HG02973 (cell line): ENCODE results near the gene NXNL1.

Experiments
- ATAC-seq: cut with Tn5 transposase; IDR thresholded peaks from one replicate; pipeline ENCODE4 v1.9.1; 2021; ENCODE audit warnings: moderate library complexity; ENCODE audit not compliant: unreplicated experiment

Gene NXNL1

GRCh38 chr19:17421942-17422341, 38.8 kb downstream of the NXNL1 start:
- ATAC-seq, result no peak

DNA sequence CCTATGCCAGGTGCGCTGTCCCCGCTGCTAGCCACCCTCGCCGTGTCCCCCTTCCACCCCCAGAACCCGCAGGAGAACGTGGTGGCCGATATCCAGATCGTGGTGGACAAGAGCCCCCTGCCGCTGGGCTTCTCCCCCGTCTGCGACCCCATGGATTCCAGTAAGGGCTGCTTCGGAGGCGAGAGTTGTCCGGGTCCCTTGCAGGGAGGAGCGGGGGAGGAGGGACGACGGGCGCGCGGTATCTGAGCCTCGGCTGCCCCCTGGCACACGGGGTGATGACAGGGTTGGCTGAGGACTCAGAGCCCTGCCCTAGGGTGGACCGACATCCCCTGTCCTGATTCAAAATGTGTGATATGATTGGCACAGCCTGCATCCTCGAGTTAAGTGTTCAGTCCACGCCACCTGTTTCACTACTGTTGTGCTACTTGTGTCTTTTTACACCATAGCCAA, 40.2 kb downstream of the NXNL1 start:
- no peak for ATAC-seq

- ATAC-seq, result peak; percentile 81
Measured at GRCh38 chr19:17419621-17420474, 40.9 kb downstream of the NXNL1 start, which contains the start of gene MVB12A. TSS of gene MVB12A (plus strand) at chr19:17420047. CDS start at chr19:17420136, 89 bp downstream.

DNA sequence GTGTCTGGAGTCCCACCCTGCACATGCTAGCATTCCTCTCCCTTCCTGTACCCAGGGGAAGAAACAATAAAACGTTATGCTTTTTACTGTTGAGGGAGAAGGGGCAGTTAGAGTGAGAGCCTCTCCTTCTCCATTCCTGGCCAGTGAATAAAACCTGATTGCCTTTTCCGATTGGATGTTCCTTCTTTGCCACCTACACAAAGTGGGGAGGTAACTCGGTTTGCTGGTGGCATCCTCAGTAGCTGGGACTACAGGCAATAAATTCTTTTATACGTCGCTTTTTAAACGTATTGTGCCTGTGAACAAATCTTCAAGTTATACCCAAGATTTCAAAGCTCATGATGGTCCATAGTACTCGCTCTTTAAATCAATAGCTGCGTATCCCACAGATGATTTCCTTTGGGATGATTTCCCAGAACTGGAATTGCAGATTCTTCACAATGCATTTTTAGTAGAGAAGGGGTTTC, 41.5 kb downstream of the NXNL1 start:
- no peak for ATAC-seq

DNA sequence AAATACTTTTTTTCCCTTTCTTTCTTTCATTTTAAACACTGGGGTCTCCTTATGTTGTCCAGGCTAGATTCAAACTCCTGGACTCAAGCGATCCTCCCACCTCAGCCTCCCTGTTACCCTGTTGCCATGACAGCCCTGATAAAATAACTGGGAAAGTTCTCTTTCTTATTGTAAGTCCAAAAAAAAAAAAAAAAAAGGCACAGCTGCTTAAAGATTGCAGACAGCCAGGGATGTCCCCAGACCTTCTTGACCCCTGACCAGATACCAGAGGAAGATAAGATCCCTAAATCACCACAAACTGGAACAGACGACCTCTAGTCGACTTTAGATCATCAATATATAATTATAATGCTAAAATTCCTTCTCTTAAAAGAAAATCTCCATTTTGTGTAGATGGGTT, 42.0 kb downstream of the NXNL1 start:
- no peak for ATAC-seq

DNA sequence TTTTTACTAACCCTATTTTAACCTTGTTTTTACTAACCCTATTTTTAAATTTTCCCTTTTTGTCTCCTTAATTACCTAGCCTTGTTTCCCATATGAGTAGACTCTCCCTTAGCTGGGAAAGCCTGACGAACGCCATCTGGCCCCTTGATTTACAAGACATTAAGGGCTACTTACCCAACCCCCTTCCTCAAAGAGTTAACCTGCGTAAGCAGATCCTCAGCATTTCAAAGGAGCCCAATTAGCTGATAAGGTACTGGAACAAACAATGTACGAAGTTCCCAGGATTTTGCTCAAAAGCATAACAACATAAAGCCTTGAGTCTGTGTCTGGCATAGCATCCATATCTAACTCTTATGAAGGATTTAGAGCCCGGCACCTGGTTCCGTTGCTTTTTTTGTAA, 45.6 kb downstream of the NXNL1 start:
- no peak for ATAC-seq

GRCh38 chr19:17414097-17414496, 46.6 kb downstream of the NXNL1 start:
- no peak for ATAC-seq

- no peak for ATAC-seq
Measured at GRCh38 chr19:17411801-17412200, 48.9 kb downstream of the NXNL1 start.

- ATAC-seq, result no peak
Measured at GRCh38 chr19:17409990-17410389, 50.7 kb downstream of the NXNL1 start.

GRCh38 chr19:17406887-17407196, 53.9 kb downstream of the NXNL1 start:
- no peak for ATAC-seq

DNA sequence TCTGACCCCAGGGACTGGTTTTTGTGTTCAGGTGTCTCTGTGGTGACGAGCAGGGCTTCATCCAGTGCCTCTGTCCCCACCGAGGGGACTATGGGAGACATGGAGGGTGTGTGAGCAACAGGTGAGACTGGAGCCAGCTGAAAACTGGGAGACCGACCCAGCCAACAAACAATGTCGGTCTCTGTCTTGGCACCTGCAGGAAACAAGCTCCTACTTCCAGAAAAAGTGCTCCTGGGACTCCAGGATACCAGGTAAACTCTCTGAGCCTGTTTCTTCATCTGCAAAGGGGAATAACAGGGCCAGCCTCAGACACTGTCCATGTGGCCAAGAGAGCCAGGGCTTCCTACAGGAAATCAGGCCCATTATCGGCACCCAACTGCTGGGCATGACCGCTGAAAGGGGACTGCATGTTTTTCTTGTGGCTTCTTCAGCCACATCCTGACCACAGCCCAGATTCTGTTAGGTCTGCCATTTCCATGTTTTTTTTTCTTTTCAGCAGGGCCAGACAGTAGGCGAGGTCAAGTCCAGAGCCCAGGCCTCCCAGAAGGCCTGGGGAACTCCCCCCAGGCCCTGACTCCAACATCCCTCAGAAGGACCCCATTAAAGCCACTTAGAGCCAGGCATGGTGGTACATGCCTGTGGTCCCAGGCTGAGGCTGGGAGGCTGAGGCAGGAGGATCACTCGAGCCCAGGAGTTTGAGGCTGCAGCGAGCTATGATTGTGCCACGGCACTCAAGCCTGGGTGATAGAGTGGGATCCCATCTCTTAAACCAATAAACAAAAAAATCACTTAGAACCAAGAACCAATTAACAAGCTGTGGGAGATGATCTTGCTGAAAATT, 54.5 kb downstream of the NXNL1 start:
- ATAC-seq, result peak; percentile 22
